Stomach (tissue), 9 donors: ENCODE results near the gene KLHL18. TPM values are rescaled to one million over a fixed set of nuclear protein-coding genes. Genes with fewer than 3 reads are reported as not detected.

Source experiments
- DNase-seq, 2 donors: peaks; one replicate each; pipeline versions ENCODE4 v3.0.0 to v3.0.0-alpha.2; 2013 to 2019
- H3K27ac ChIP-seq, 5 donors: fragments of 200-600 bp in 4 of 5; sonication (generic) in 4 of 5; one replicate each; pipeline ENCODE4 v1.5.1; 2013 to 2019; ENCODE audit warnings: mild to moderate bottlenecking in 1 of 5, moderate library complexity in 1 of 5
- H3K27me3 ChIP-seq, 3 donors: fragments of 200-600 bp; sonication (generic); one replicate each; pipeline ENCODE4 v1.5.1; 2017 to 2019; ENCODE audit warnings: mixed run types in 1 of 3
- H3K36me3 ChIP-seq, 4 donors: fragments of 200-600 bp; sonication (generic); 1 replicate in 3 of 4; 2 replicates in 1 of 4; pipeline ENCODE4 v1.5.1; 2016 to 2019
- H3K4me1 ChIP-seq, 4 donors: fragments of 200-600 bp; sonication (generic); one replicate each; pipeline ENCODE4 v1.5.1; 2016 to 2019
- H3K4me3 ChIP-seq, 4 donors: fragments of 200-600 bp; sonication (generic) in 3 of 4; one replicate each; pipeline ENCODE4 v1.5.1; 2016 to 2019; ENCODE audit warnings: mild to moderate bottlenecking in 1 of 4
- H3K9me3 ChIP-seq, 4 donors: fragments of 200-600 bp; sonication (generic); one replicate each; pipeline ENCODE4 v1.5.1; 2016 to 2019
- EP300 ChIP-seq: sonication (generic); formaldehyde crosslinking; IDR thresholded peaks from one replicate; pipeline ENCODE4 v1.6.1; 2017; ENCODE audit warnings: antibody characterized with exemption
- POLR2A ChIP-seq, 4 donors: fragments of 450-650 bp; IDR thresholded peaks; one replicate each; pipeline ENCODE4 v1.6.1; 2016; ENCODE audit warnings: antibody characterized with exemption in 4 of 4, control low read depth in 2 of 4, mild to moderate bottlenecking in 1 of 4, moderate library complexity in 1 of 4
- POLR2AphosphoS5 ChIP-seq, 3 donors: sonication (generic); formaldehyde crosslinking; IDR thresholded peaks; one replicate each; pipeline ENCODE4 v1.6.1; 2016; ENCODE audit warnings: antibody characterized with exemption in 3 of 3
- WGBS, 5 donors: extraction: QIAGEN DNeasy Blood & Tissue Kit in 3 of 5; methylation state at CpG; one replicate each; pipeline versions ENCODE4 v1.1.5 to v1.1.7; 2013 to 2018; 5-methylcytosine and 5-hydroxymethylcytosine counted together
- intact Hi-C: fragments of 100-400 bp; cut with DNase I; formaldehyde crosslinking; loops from one replicate; pipeline ENCODE4 v1.15.1; 2023; ENCODE audit warnings: low total_unique reads
- polyA plus RNA-seq, 3 donors: library from polyadenylated mRNA; stranded (reverse); fragments of 200-250 nt; gene quantifications; one replicate each; pipeline ENCODE4 v1.2.3, GENCODE V29; 2013
- total RNA-seq, 5 donors: library from RNA; depleted of rRNA; stranded (reverse); fragments of >200 nt; gene quantifications; one replicate each; pipeline versions ENCODE4 v1.1.0 to v1.2.3, GENCODE V29; 2014 to 2016
- TF ChIP-seq, protein P1 (sequence below), 7 experiments: fragments of 450-650 bp in 4 of 7; fragments of 200-600 bp in 3 of 7; sonication (generic) in 3 of 7; IDR thresholded peaks; one replicate each; pipeline ENCODE4 v1.5.1; 2016 to 2019; ENCODE audit warnings: antibody characterized with exemption in 7 of 7, control low read depth in 2 of 7, mild to moderate bottlenecking in 1 of 7
- donor health status: healthy with polysubstance abuse.
- donor health status: Bipolar disorder and iron deficiency.
- donor health status: healthy.

Gene KLHL18
- total and polyA plus RNA-seq, 8 donors: 7.6 to 29.8 (median 17.6) TPM

DNA sequence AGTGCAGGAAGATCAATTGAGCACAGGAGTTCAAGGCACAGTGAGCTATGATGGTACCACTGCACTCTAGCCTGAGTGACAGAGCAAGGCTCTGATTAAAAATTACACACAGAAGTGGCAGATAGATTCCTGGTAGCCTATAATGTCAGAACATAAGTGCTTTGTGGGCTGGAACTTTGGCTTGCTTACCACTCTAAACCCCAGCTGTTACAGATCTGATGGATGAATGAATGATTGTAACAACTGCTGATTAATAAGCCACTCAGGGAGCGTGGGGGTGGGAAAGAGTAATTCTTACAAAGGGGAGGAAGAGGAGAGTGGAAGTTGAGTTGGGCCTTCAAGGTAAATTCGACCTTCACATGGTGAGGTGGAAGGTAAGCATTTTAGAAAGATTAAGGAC, 57.2 kb downstream of the KLHL18 start:
- TF ChIP-seq, protein P1, sequence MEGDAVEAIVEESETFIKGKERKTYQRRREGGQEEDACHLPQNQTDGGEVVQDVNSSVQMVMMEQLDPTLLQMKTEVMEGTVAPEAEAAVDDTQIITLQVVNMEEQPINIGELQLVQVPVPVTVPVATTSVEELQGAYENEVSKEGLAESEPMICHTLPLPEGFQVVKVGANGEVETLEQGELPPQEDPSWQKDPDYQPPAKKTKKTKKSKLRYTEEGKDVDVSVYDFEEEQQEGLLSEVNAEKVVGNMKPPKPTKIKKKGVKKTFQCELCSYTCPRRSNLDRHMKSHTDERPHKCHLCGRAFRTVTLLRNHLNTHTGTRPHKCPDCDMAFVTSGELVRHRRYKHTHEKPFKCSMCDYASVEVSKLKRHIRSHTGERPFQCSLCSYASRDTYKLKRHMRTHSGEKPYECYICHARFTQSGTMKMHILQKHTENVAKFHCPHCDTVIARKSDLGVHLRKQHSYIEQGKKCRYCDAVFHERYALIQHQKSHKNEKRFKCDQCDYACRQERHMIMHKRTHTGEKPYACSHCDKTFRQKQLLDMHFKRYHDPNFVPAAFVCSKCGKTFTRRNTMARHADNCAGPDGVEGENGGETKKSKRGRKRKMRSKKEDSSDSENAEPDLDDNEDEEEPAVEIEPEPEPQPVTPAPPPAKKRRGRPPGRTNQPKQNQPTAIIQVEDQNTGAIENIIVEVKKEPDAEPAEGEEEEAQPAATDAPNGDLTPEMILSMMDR (IDR thresholded peaks at IDR 0.05): no peak
- TF ChIP-seq EP300: no peak
- no peak for TF ChIP-seq POLR2A (IDR thresholded peaks at IDR 0.05)
- TF ChIP-seq POLR2AphosphoS5 (IDR thresholded peaks at IDR 0.05): no peak
- H3K4me3 ChIP-seq: no peak overlapping the region
- no peaks in the 10 kb centered on the region for H3K4me1 ChIP-seq
- peaks cover 38 to 100% (median 99%) of the 10 kb centered on the region in 4 donors for H3K36me3 ChIP-seq
- 91 to 98% (median 93%) methylated on average over 2 of the region's 2 CpGs for WGBS, 5 donors
- intact Hi-C loops: no loop called here
- H3K27ac ChIP-seq: no peak overlapping the region
- no peak for DNase-seq
- no peaks in the 10 kb centered on the region for H3K9me3 ChIP-seq
- no peaks in the 10 kb centered on the region for H3K27me3 ChIP-seq

DNA sequence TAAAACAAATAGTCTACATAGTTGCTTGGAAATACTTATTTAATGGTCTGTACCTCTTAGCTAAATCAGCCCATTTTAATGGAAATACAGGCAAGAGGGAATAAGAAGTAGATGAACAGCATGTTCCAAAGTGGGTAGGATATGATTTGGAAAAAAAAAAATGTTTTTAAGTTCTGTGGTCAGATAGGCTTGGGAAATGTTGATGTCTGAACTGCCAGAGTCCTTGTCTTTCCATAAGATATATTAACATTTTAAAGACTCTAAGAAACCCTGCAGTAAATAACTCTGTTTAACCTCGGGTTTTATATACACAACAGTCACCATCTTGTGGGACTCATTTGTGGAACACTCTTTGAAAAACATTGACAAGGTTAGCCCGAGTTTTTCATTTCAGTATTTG, 58.1 kb downstream of the KLHL18 start:
- Histone ChIP-seq H3K36me3 (peaks cover 39 to 100% (median 98%) of the 10 kb centered on the region in 4 donors), H3K4me3 (no peak overlapping the region), H3K27ac (no peak overlapping the region), H3K27me3 (no peaks in the 10 kb centered on the region), H3K9me3 (no peaks in the 10 kb centered on the region), H3K4me1 (no peaks in the 10 kb centered on the region)
- intact Hi-C loops: no loop called here
- WGBS, 5 donors: 72 to 88% (median 75%) methylated on average over 2 of the region's 2 CpGs
- DNase-seq: no peak
- no peak for TF ChIP-seq POLR2AphosphoS5 (IDR thresholded peaks at IDR 0.05)
- TF ChIP-seq EP300: no peak
- TF ChIP-seq, protein P1 (IDR thresholded peaks at IDR 0.05): no peak
- TF ChIP-seq POLR2A (IDR thresholded peaks at IDR 0.05): no peak

DNA sequence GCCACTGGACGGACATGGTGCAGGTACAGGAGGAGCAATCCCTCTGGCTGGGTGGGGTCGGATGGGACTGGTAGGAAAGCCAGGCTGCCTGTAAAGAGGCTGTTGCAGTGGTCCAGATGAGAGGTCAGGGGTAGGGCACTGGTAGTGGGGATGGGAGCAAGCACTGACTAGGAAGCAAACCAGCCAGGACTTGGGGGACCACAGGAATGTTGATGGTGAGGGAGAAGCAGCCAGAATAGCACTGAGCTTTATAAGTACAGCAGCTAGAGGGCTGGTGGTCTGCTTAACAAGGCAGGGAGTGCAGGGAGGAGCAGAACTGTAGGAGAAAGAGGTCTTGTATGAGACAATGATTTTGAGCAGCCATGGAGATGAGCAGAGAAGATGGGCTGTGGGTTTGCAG, 59.4 kb downstream of the KLHL18 start:
- intact Hi-C loops: no loop called here
- peaks cover 29 to 89% (median 85%) of the 10 kb centered on the region in 4 donors for H3K36me3 ChIP-seq
- H3K9me3 ChIP-seq: no peaks in the 10 kb centered on the region
- TF ChIP-seq POLR2A (IDR thresholded peaks at IDR 0.05) (no peak), EP300 (no peak), POLR2AphosphoS5 (IDR thresholded peaks at IDR 0.05) (no peak)
- TF ChIP-seq, protein P1 (IDR thresholded peaks at IDR 0.05): no peak
- no peak overlapping the region for H3K4me3 ChIP-seq
- DNase-seq: no peak
- WGBS, 5 donors: 92 to 100% (median 93%) methylated on average over 2 of the region's 2 CpGs
- no peaks in the 10 kb centered on the region for H3K4me1 ChIP-seq
- no peaks in the 10 kb centered on the region for H3K27me3 ChIP-seq
- no peak overlapping the region for H3K27ac ChIP-seq

DNA sequence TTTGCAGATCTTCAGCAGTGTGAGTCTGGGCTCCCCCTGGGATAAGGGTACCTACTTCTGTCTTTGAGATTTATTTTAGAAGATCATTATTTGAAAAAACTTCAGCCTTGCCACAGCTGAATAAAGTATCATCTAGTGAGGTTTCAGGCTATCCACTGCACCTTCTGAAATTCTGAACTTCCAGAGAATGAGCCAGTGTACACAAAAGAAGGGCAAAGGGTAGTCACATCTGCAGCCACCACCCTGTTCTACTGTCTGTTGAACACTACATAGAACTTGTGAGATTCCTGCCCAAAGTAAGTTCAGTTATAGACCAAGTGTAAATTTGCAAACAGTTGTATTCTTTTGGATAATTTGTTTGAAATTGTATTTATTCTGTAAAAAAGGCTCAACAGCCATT, 60.1 kb downstream of the KLHL18 start:
- H3K4me1 ChIP-seq: no peaks in the 10 kb centered on the region
- no peak overlapping the region for H3K4me3 ChIP-seq
- H3K9me3 ChIP-seq: no peaks in the 10 kb centered on the region
- no peak for DNase-seq
- H3K27me3 ChIP-seq: no peaks in the 10 kb centered on the region
- intact Hi-C loops: no loop called here
- no peak for TF ChIP-seq POLR2A (IDR thresholded peaks at IDR 0.05)
- H3K36me3 ChIP-seq: peaks cover 22 to 82% (median 78%) of the 10 kb centered on the region in 4 donors
- no peak overlapping the region for H3K27ac ChIP-seq

DNA sequence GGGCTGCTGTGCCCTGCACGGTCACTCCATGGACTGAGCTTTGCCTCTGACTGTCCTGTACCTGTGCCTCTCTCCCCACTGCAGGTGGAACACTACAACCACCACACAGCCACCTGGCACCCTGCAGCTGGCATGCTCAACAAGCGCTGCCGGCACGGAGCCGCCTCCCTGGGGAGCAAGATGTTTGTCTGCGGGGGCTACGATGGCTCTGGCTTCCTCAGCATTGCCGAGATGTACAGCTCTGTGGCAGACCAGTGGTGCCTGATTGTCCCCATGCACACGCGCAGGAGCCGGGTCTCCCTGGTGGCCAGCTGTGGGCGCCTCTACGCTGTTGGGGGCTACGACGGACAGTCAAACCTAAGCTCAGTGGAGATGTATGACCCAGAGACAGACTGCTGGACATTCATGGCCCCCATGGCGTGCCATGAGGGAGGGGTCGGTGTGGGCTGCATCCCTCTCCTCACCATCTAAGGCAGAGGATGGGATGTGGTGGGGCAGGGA, 60.8 kb downstream of the KLHL18 start:
- no peak for DNase-seq
- Histone ChIP-seq H3K27ac (no peak overlapping the region), H3K4me3 (no peak overlapping the region), H3K9me3 (no peaks in the 10 kb centered on the region), H3K36me3 (peaks cover 20 to 75% (median 71%) of the 10 kb centered on the region in 4 donors), H3K27me3 (no peaks in the 10 kb centered on the region), H3K4me1 (no peaks in the 10 kb centered on the region)
- intact Hi-C loops: no loop called here
- TF ChIP-seq, protein P1 (IDR thresholded peaks at IDR 0.05): no peak
- TF ChIP-seq EP300 (no peak), POLR2AphosphoS5 (IDR thresholded peaks at IDR 0.05) (no peak)
- WGBS, 5 donors: 92 to 98% (median 96%) methylated on average over 12 to 17 of the region's 17 CpGs
